Activated T-helper 1 cell treated with anti-CD3 and anti-CD28 coated beads, Interleukin-2, amount 50 U/mL, for 16 hours (primary cell): ENCODE measurements around the gene CAMKK1.

Experiments
- DNase-seq, 2 donors: peaks; one replicate each; pipeline ENCODE4 v3.0.0-alpha.2; 2020; ENCODE audit warnings: low read depth in 1 of 2, low spot score in 1 of 2

The CAMKK1 gene

GRCh38 chr17:3815122-3815521 lies 77.7 kb downstream of the CAMKK1 start:
- DNase-seq = no peak

- no peak for DNase-seq
Observed at GRCh38 chr17:3814361-3814760, 78.5 kb downstream of the CAMKK1 start.

- no peak for DNase-seq
Observed at GRCh38 chr17:3813171-3813570, 79.7 kb downstream of the CAMKK1 start.

- no peak for DNase-seq
Observed at GRCh38 chr17:3812771-3813170, 80.1 kb downstream of the CAMKK1 start.

- no peak for DNase-seq
Observed at GRCh38 chr17:3812284-3812683, 80.6 kb downstream of the CAMKK1 start.
